Liver (tissue), 9 donors: Measurements from ENCODE around the gene DMAC2. TPM values are rescaled to one million over a fixed set of nuclear protein-coding genes. Genes with fewer than 3 reads are reported as not detected.

Source experiments
- DNase-seq: peaks from one replicate; pipeline ENCODE4 v3.0.0-alpha.2; 2017; ENCODE audit warnings: low spot score
- H3K27ac ChIP-seq, 2 donors: one replicate each; pipeline ENCODE4 v1.7.0; 2013; ENCODE audit warnings: inconsistent platforms in 2 of 2, low read length in 2 of 2, control low read depth in 1 of 2, low read depth in 1 of 2, mild to moderate bottlenecking in 1 of 2
- H3K27me3 ChIP-seq, 4 donors: one replicate each; pipeline versions ENCODE4 v1.6.1 to v1.7.0; 2013; ENCODE audit warnings: low read length in 3 of 4, inconsistent platforms in 1 of 4, mild to moderate bottlenecking in 1 of 4, moderate library complexity in 1 of 4; ENCODE audit not compliant: control insufficient read depth in 4 of 4, insufficient read depth in 4 of 4
- H3K36me3 ChIP-seq, 4 donors: one replicate each; pipeline versions ENCODE4 v1.6.1 to v1.7.0; 2013; ENCODE audit warnings: low read length in 3 of 4, mild to moderate bottlenecking in 3 of 4, low read depth in 1 of 4, moderate library complexity in 1 of 4; ENCODE audit not compliant: control insufficient read depth in 4 of 4, insufficient read depth in 3 of 4
- H3K4me1 ChIP-seq, 4 donors: one replicate each; pipeline versions ENCODE4 v1.6.1 to v1.7.0; 2013; ENCODE audit warnings: low read length in 3 of 4, mild to moderate bottlenecking in 3 of 4, moderate library complexity in 1 of 4; ENCODE audit not compliant: control insufficient read depth in 4 of 4, insufficient read depth in 4 of 4
- H3K4me3 ChIP-seq, 3 donors: one replicate each; pipeline versions ENCODE4 v1.6.1 to v1.7.0; 2013; ENCODE audit warnings: low read length in 3 of 3, control low read depth in 1 of 3, low read depth in 1 of 3, mild to moderate bottlenecking in 1 of 3
- H3K9ac ChIP-seq, 2 donors: one replicate each; pipeline ENCODE4 v1.7.0; 2013; ENCODE audit warnings: low read length in 2 of 2, mild to moderate bottlenecking in 2 of 2, moderate library complexity in 2 of 2, control low read depth in 1 of 2, low read depth in 1 of 2
- H3K9me3 ChIP-seq, 4 donors: one replicate each; pipeline versions ENCODE4 v1.6.1 to v1.7.0; 2013; ENCODE audit warnings: low read length in 3 of 4; ENCODE audit not compliant: control insufficient read depth in 4 of 4
- EGR1 ChIP-seq, 2 donors: IDR thresholded peaks; 2 replicates each; pipeline ENCODE4 v1.6.1; 2016 to 2018; ENCODE audit warnings: antibody characterized with exemption in 2 of 2, low read depth in 2 of 2
- FOXA1 ChIP-seq: IDR thresholded peaks from 2 replicates; pipeline ENCODE4 v1.6.1; 2016; ENCODE audit warnings: antibody characterized with exemption
- FOXA2 ChIP-seq: IDR thresholded peaks from 2 replicates; pipeline ENCODE4 v1.6.1; 2016; ENCODE audit warnings: antibody characterized with exemption
- GABPA ChIP-seq, 2 donors: IDR thresholded peaks in 1 of 2; conservative IDR thresholded peaks in 1 of 2; 2 replicates each; pipeline ENCODE4 v1.6.1; 2016; ENCODE audit warnings: antibody characterized with exemption in 2 of 2, mild to moderate bottlenecking in 1 of 2, moderate library complexity in 1 of 2
- HNF4A ChIP-seq, 2 donors: conservative IDR thresholded peaks; 2 replicates each; pipeline ENCODE4 v1.6.1; 2016; ENCODE audit warnings: antibody characterized with exemption in 2 of 2, mild to moderate bottlenecking in 2 of 2
- HNF4G ChIP-seq: IDR thresholded peaks from 2 replicates; pipeline ENCODE4 v1.6.1; 2016; ENCODE audit warnings: antibody characterized with exemption
- JUND ChIP-seq, 2 donors: IDR thresholded peaks; 2 replicates each; pipeline ENCODE4 v1.6.1; 2016; ENCODE audit warnings: antibody characterized with exemption in 2 of 2
- NR2F2 ChIP-seq: IDR thresholded peaks from 2 replicates; pipeline ENCODE4 v1.6.1; 2016; ENCODE audit warnings: antibody characterized with exemption
- RAD21 ChIP-seq, 2 donors: IDR thresholded peaks; 2 replicates each; pipeline ENCODE4 v1.6.1; 2016; ENCODE audit warnings: antibody characterized with exemption in 2 of 2, mild to moderate bottlenecking in 2 of 2
- RXRA ChIP-seq, 2 donors: IDR thresholded peaks; 2 replicates each; pipeline ENCODE4 v1.6.1; 2017 to 2018; ENCODE audit warnings: antibody characterized with exemption in 2 of 2, mild to moderate bottlenecking in 1 of 2
- SP1 ChIP-seq: IDR thresholded peaks from 2 replicates; pipeline ENCODE4 v1.6.1; 2018; ENCODE audit warnings: antibody characterized with exemption, mild to moderate bottlenecking
- TAF1 ChIP-seq: conservative IDR thresholded peaks from 2 replicates; pipeline ENCODE4 v1.6.1; 2016; ENCODE audit warnings: antibody characterized with exemption, mild to moderate bottlenecking
- YY1 ChIP-seq: IDR thresholded peaks from 2 replicates; pipeline ENCODE4 v1.6.1; 2016; ENCODE audit warnings: antibody characterized with exemption, mild to moderate bottlenecking
- WGBS: extraction: QIAGEN DNeasy Blood & Tissue Kit; methylation state at CpG from one replicate; pipeline ENCODE4 v1.1.7; 2013; 5-methylcytosine and 5-hydroxymethylcytosine counted together
- polyA plus RNA-seq, 2 donors: library from polyadenylated mRNA; stranded (reverse) in 1 of 2; unstranded in 1 of 2; fragments of 200-250 nt in 1 of 2; fragments of >200 nt in 1 of 2; fragmentation: Nextera tagmentation in 1 of 2; extraction: Ambion mirVana in 1 of 2; gene quantifications; one replicate each; pipeline versions ENCODE4 v1.2.1 to v1.2.3, GENCODE V29; 2013 to 2015
- total RNA-seq, 2 donors: library from RNA; depleted of rRNA; stranded (reverse); fragments of >200 nt; gene quantifications; one replicate each; pipeline ENCODE4 v1.2.3, GENCODE V29; 2014
- TF ChIP-seq, protein P1 (sequence below): IDR thresholded peaks from 2 replicates; pipeline ENCODE4 v1.6.1; 2016; ENCODE audit warnings: antibody characterized with exemption
- TF ChIP-seq, protein P2 (sequence below): IDR thresholded peaks from 2 replicates; pipeline ENCODE4 v1.6.1; 2016; ENCODE audit warnings: antibody characterized with exemption
- TF ChIP-seq, protein P3 (sequence below): IDR thresholded peaks from 2 replicates; pipeline ENCODE4 v1.6.1; 2016; ENCODE audit warnings: antibody characterized with exemption
- TF ChIP-seq, protein P4 (sequence below): fragments of 150-350 bp; IDR thresholded peaks from 2 replicates; pipeline ENCODE4 v1.5.1; 2017; ENCODE audit warnings: improper control_type of control experiment, low read depth, low read length; ENCODE audit not compliant: missing input control
- donor health status: healthy.
- donor health status: healthy.
- donor health status: healthy.
- donor health status: healthy.
- donor health status: healthy.

DMAC2 gene
- total and polyA plus RNA-seq, 4 donors: 17.1 to 28.8 (median 24.2) TPM

DNA sequence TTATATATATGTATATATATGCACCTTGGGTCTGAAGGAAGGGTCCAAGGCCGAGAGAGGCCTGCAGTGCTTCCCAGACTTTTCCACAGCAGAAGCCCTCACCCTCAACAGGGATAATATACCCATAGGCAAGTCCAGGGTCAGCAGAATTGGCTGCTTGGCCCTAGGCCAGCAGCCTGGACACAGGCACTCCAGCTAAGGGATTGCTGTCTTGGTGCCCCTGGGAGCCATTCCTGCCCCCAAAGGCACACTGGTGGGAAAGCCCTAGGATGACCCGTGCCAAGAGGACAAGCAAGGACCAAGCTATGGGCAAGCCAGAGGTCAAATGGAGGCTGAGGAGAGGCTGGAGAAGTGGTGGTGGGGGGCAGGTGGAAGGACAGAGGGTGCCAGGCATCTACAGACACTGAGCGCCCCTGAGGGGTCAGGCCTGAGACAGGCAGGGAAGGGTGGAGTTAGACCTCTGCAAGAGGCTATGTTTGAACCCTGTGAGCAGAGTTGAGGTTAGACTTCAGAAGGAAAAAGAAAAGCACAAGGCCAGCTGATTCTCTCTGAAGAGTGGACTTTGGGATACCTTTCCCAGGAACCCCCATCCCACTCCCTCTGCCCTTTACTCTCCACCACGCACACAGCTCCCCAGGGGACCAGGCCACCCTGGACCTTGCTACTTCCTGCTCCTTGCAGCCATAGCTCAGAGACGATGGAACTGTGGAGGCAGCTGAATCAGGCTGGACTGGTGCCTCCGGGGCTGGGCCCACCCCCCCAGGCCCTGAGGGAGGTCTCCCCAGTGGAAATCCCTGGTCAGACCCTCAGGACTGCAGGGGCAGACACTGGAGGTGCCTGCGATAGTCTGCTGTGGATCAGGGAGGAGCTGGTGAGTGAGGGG lies 3.0 kb upstream of the DMAC2 start, which contains the start of gene ERICH4:
Gene ERICH4, plus strand, starts transcription at position 684 of the 883 bp plus-strand sequence. Its CDS starts 14 bp downstream, at position 698.
- H3K9ac ChIP-seq: no peak within 1 kb of the TSS
- H3K36me3 ChIP-seq: peaks cover 0 to 4% (median 0%) of the 10 kb centered on the region in 4 donors
- H3K27me3 ChIP-seq: peaks cover 0 to 3% (median 0%) of the 10 kb centered on the region in 4 donors
- H3K4me3 ChIP-seq: no peak within 1 kb of the TSS
- TF ChIP-seq HNF4A (conservative IDR thresholded peaks at IDR 0.05) (no peak), JUND (IDR thresholded peaks at IDR 0.05) (no peak)
- TF ChIP-seq, protein P1, sequence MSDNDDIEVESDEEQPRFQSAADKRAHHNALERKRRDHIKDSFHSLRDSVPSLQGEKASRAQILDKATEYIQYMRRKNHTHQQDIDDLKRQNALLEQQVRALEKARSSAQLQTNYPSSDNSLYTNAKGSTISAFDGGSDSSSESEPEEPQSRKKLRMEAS: no peak
- WGBS: 61% methylated on average over 7 of the region's 7 CpGs
- H3K27ac ChIP-seq: no peak within 1 kb of the TSS
- no peak for DNase-seq
- H3K9me3 ChIP-seq: no peaks in the 10 kb centered on the region
- H3K4me1 ChIP-seq: peaks cover 0 to 13% (median 6%) of the 10 kb centered on the region in 4 donors

DNA sequence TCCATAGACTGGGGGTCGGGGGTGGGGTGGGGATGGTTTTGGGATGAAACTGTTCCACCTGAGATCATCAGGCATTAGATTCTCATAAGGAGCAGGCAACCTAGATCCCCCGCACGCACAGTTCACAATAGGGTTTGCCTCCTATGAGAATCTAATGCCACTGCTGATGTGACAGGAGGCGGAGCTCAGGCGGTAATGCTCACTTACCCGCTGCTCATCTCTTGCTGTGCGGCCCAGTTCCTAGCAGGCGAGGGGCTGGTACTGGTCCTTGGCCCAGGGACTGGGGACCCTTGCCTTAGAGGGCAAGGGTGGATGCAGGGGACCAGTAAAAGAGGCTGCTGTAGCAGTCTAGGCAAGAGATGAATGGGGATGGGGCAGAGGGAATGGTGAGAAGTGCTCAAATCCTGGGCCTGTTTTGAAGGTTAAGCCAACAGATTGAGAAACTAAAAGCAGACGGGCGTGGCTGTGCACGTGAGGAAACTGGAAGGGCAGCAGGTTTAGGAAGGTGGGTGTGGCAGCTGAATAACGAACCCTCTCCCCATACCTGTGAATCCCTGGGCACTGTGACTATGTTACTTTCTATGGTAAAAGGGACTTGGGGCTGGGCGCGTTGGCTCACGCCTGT lies 1.7 kb upstream of the DMAC2 start:
- Histone ChIP-seq H3K27ac (no peak overlapping the region), H3K9me3 (no peaks in the 10 kb centered on the region), H3K4me3 (no peak overlapping the region), H3K36me3 (peaks cover 0 to 7% (median under 1%) of the 10 kb centered on the region in 4 donors), H3K9ac (no peak overlapping the region), H3K27me3 (peaks cover 0 to 3% (median 0%) of the 10 kb centered on the region in 4 donors), H3K4me1 (peaks cover 0 to 13% (median 6%) of the 10 kb centered on the region in 4 donors)
- 78% methylated on average over 15 of the region's 15 CpGs for WGBS
- no peak for TF ChIP-seq RXRA (IDR thresholded peaks at IDR 0.05)
- TF ChIP-seq YY1: no peak
- no peak for TF ChIP-seq SP1
- TF ChIP-seq FOXA2: no peak
- TF ChIP-seq JUND (IDR thresholded peaks at IDR 0.05): no peak
- no peak for TF ChIP-seq RAD21 (IDR thresholded peaks at IDR 0.05)
- TF ChIP-seq, protein P2, sequence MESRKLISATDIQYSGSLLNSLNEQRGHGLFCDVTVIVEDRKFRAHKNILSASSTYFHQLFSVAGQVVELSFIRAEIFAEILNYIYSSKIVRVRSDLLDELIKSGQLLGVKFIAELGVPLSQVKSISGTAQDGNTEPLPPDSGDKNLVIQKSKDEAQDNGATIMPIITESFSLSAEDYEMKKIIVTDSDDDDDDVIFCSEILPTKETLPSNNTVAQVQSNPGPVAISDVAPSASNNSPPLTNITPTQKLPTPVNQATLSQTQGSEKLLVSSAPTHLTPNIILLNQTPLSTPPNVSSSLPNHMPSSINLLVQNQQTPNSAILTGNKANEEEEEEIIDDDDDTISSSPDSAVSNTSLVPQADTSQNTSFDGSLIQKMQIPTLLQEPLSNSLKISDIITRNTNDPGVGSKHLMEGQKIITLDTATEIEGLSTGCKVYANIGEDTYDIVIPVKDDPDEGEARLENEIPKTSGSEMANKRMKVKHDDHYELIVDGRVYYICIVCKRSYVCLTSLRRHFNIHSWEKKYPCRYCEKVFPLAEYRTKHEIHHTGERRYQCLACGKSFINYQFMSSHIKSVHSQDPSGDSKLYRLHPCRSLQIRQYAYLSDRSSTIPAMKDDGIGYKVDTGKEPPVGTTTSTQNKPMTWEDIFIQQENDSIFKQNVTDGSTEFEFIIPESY: no peak
- TF ChIP-seq FOXA1: no peak
- TF ChIP-seq, protein P1: no peak
- TF ChIP-seq, protein P3, sequence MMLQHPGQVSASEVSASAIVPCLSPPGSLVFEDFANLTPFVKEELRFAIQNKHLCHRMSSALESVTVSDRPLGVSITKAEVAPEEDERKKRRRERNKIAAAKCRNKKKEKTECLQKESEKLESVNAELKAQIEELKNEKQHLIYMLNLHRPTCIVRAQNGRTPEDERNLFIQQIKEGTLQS: no peak
- TF ChIP-seq TAF1: no peak
- no peak for TF ChIP-seq GABPA (IDR thresholded peaks at IDR 0.05 in 1 of 2, conservative IDR thresholded peaks at IDR 0.05 in 1 of 2)
- no peak for TF ChIP-seq HNF4G
- no peak for TF ChIP-seq EGR1 (IDR thresholded peaks at IDR 0.05; ENCODE audit: low read depth in 2 of 2)
- no peak for TF ChIP-seq HNF4A (conservative IDR thresholded peaks at IDR 0.05)
- TF ChIP-seq NR2F2: no peak
- TF ChIP-seq, protein P4, sequence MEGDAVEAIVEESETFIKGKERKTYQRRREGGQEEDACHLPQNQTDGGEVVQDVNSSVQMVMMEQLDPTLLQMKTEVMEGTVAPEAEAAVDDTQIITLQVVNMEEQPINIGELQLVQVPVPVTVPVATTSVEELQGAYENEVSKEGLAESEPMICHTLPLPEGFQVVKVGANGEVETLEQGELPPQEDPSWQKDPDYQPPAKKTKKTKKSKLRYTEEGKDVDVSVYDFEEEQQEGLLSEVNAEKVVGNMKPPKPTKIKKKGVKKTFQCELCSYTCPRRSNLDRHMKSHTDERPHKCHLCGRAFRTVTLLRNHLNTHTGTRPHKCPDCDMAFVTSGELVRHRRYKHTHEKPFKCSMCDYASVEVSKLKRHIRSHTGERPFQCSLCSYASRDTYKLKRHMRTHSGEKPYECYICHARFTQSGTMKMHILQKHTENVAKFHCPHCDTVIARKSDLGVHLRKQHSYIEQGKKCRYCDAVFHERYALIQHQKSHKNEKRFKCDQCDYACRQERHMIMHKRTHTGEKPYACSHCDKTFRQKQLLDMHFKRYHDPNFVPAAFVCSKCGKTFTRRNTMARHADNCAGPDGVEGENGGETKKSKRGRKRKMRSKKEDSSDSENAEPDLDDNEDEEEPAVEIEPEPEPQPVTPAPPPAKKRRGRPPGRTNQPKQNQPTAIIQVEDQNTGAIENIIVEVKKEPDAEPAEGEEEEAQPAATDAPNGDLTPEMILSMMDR: no peak
- DNase-seq: no peak
